Uterus (tissue), 4 donors: ENCODE measurements around the gene RPS6KA6. TPM values are rescaled to one million over a fixed set of nuclear protein-coding genes. Genes with fewer than 3 reads are reported as not detected.

ENCODE experiments used
- DNase-seq, 2 donors: peaks; one replicate each; pipeline ENCODE4 v3.0.0-alpha.2; 2019 to 2020
- H3K27ac ChIP-seq, 2 donors: fragments of 200-600 bp; sonication (generic); 1 replicate in 1 of 2; 2 replicates in 1 of 2; pipeline ENCODE4 v1.5.1; 2016 to 2018
- H3K27me3 ChIP-seq, 2 donors: fragments of 200-600 bp; sonication (generic); one replicate each; pipeline ENCODE4 v1.5.1; 2018 to 2019; ENCODE audit warnings: control low read depth in 1 of 2
- H3K36me3 ChIP-seq, 2 donors: fragments of 200-600 bp; sonication (generic); one replicate each; pipeline ENCODE4 v1.5.1; 2019; ENCODE audit warnings: control low read depth in 1 of 2
- H3K4me1 ChIP-seq, 2 donors: fragments of 200-600 bp; sonication (generic); one replicate each; pipeline ENCODE4 v1.5.1; 2018 to 2019; ENCODE audit warnings: control low read depth in 1 of 2
- H3K4me3 ChIP-seq, 2 donors: fragments of 200-600 bp; sonication (generic); 1 replicate in 1 of 2; 2 replicates in 1 of 2; pipeline ENCODE4 v1.5.1; 2018 to 2019; ENCODE audit warnings: mild to moderate bottlenecking in 1 of 2
- H3K9me3 ChIP-seq, 2 donors: fragments of 200-600 bp; sonication (generic); one replicate each; pipeline ENCODE4 v1.5.1; 2019; ENCODE audit warnings: control low read depth in 1 of 2
- CTCF ChIP-seq, 4 experiments: fragments of 200-600 bp in 2 of 4; fragments of 450-650 bp in 2 of 4; sonication (generic) in 2 of 4; IDR thresholded peaks; one replicate each; pipeline ENCODE4 v1.5.1; 2016 to 2019; ENCODE audit warnings: antibody characterized with exemption in 4 of 4, mild to moderate bottlenecking in 2 of 4, moderate library complexity in 1 of 4
- POLR2A ChIP-seq, 2 donors: fragments of 450-650 bp; IDR thresholded peaks; one replicate each; pipeline ENCODE4 v1.6.1; 2016; ENCODE audit warnings: antibody characterized with exemption in 2 of 2, mild to moderate bottlenecking in 1 of 2, moderate library complexity in 1 of 2
- intact Hi-C: fragments of 100-400 bp; cut with DNase I; formaldehyde crosslinking; loops from one replicate; pipeline ENCODE4 v1.15.1; 2023; ENCODE audit warnings: low total_unique reads
- total RNA-seq, 4 donors: library from RNA; depleted of rRNA in 3 of 4; stranded (reverse); fragments of >200 nt in 3 of 4; gene quantifications; one replicate each; pipeline versions ENCODE4 v1.1.0 to v1.2.4, GENCODE V29; 2014 to 2023
- donor health status: DM: yes; HTN: yes; CAD: no.

The RPS6KA6 gene
- total RNA-seq, 4 donors from 2014 or later: 1.5 to 13.1 (median 8.4) TPM

GRCh38 chrX:84168574-84168973, 19.4 kb downstream of the RPS6KA6 start:
- no peaks in the 10 kb centered on the region for H3K27me3 ChIP-seq
- no peaks in the 10 kb centered on the region for H3K9me3 ChIP-seq
- intact Hi-C loops: no loop called here
- H3K4me1 ChIP-seq: no peaks in the 10 kb centered on the region
- DNase-seq: no peak
- no peak overlapping the region for H3K4me3 ChIP-seq
- H3K27ac ChIP-seq: no peak overlapping the region
- no peak for TF ChIP-seq CTCF (IDR thresholded peaks at IDR 0.05)
- no peaks in the 10 kb centered on the region for H3K36me3 ChIP-seq

- H3K27me3 ChIP-seq: no peaks in the 10 kb centered on the region
- H3K9me3 ChIP-seq: no peaks in the 10 kb centered on the region
- no peak overlapping the region for H3K4me3 ChIP-seq
- H3K27ac ChIP-seq: no peak overlapping the region
- H3K36me3 ChIP-seq: no peaks in the 10 kb centered on the region
- TF ChIP-seq CTCF (IDR thresholded peaks at IDR 0.05): no peak
- TF ChIP-seq POLR2A (IDR thresholded peaks at IDR 0.05): no peak
- intact Hi-C loops: no loop called here
- no peak for DNase-seq
- no peaks in the 10 kb centered on the region for H3K4me1 ChIP-seq
Observed at GRCh38 chrX:84168095-84168494, 19.9 kb downstream of the RPS6KA6 start.

- intact Hi-C loops: no loop called here
- Histone ChIP-seq H3K27ac (no peak overlapping the region), H3K27me3 (no peaks in the 10 kb centered on the region), H3K4me3 (no peak overlapping the region), H3K9me3 (no peaks in the 10 kb centered on the region), H3K4me1 (no peaks in the 10 kb centered on the region), H3K36me3 (no peaks in the 10 kb centered on the region)
- TF ChIP-seq CTCF (IDR thresholded peaks at IDR 0.05) (no peak), POLR2A (IDR thresholded peaks at IDR 0.05) (no peak)
- no peak for DNase-seq
Observed at GRCh38 chrX:84165711-84166110, 22.3 kb downstream of the RPS6KA6 start.

GRCh38 chrX:84162401-84162800, 25.6 kb downstream of the RPS6KA6 start:
- H3K27me3 ChIP-seq: no peaks in the 10 kb centered on the region
- H3K4me1 ChIP-seq: no peaks in the 10 kb centered on the region
- H3K4me3 ChIP-seq: no peak overlapping the region
- DNase-seq: no peak
- H3K27ac ChIP-seq: no peak overlapping the region
- intact Hi-C loops: no loop called here
- H3K9me3 ChIP-seq: no peaks in the 10 kb centered on the region
- no peak for TF ChIP-seq POLR2A (IDR thresholded peaks at IDR 0.05)
- TF ChIP-seq CTCF (IDR thresholded peaks at IDR 0.05): no peak
- no peaks in the 10 kb centered on the region for H3K36me3 ChIP-seq

GRCh38 chrX:84161641-84162040, 26.4 kb downstream of the RPS6KA6 start:
- intact Hi-C loops: no loop called here
- no peaks in the 10 kb centered on the region for H3K36me3 ChIP-seq
- no peak overlapping the region for H3K4me3 ChIP-seq
- TF ChIP-seq CTCF (IDR thresholded peaks at IDR 0.05) (no peak), POLR2A (IDR thresholded peaks at IDR 0.05) (no peak)
- H3K9me3 ChIP-seq: no peaks in the 10 kb centered on the region
- H3K27ac ChIP-seq: no peak overlapping the region
- DNase-seq: no peak
- no peaks in the 10 kb centered on the region for H3K4me1 ChIP-seq
- no peaks in the 10 kb centered on the region for H3K27me3 ChIP-seq
